ENCODE data around the gene NUDT1. TPM values are rescaled to one million over a fixed set of nuclear protein-coding genes. Genes with fewer than 3 reads are reported as not detected.

Gene NUDT1
- total and polyA plus RNA-seq, 12 donors: 2.5 to 17.3 (median 8.7) TPM

DNA sequence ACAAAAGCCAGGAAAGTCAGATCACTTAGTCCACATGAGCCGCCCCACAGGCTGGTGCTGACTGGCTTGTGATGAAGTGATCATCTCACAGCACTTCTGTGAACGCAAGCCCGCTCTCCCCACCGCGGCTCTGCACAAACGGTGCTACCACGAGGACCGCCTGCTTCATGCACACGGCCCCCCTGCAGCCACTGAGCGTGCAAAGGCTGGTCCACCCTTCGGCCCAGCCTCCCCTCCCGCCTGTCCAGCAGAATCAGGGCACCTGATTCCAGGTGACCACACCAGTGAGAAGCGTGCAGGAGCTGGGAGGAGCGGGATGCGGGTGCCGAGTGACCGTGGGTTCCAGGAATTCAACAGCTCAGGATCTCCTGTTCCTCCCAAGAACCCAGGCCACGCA, 41.4 kb upstream of the NUDT1 start:
- H3K27ac ChIP-seq: no peak overlapping the region
- WGBS, 4 donors: 96 to 97% (median 96%) methylated on average over 6 to 18 of the region's 18 CpGs
- no peaks in the 10 kb centered on the region for H3K27me3 ChIP-seq
- no peaks in the 10 kb centered on the region for H3K9me3 ChIP-seq (replicated peaks in 1 of 3)
- H3K4me1 ChIP-seq (replicated peaks in 1 of 2): no peaks in the 10 kb centered on the region
- peak in 1 of 7 donors; percentile 5 for DNase-seq
- TF ChIP-seq, protein P1, sequence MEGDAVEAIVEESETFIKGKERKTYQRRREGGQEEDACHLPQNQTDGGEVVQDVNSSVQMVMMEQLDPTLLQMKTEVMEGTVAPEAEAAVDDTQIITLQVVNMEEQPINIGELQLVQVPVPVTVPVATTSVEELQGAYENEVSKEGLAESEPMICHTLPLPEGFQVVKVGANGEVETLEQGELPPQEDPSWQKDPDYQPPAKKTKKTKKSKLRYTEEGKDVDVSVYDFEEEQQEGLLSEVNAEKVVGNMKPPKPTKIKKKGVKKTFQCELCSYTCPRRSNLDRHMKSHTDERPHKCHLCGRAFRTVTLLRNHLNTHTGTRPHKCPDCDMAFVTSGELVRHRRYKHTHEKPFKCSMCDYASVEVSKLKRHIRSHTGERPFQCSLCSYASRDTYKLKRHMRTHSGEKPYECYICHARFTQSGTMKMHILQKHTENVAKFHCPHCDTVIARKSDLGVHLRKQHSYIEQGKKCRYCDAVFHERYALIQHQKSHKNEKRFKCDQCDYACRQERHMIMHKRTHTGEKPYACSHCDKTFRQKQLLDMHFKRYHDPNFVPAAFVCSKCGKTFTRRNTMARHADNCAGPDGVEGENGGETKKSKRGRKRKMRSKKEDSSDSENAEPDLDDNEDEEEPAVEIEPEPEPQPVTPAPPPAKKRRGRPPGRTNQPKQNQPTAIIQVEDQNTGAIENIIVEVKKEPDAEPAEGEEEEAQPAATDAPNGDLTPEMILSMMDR (IDR thresholded peaks at IDR 0.05): no peak
- TF ChIP-seq POLR2A (IDR thresholded peaks at IDR 0.05): no peak
- peaks cover 0 to 10% of the 10 kb centered on the region in 2 donors for H3K36me3 ChIP-seq (replicated peaks in 1 of 2)
- intact Hi-C loops (cut with DNase I): loop anchor here in 1 of 2 donors (10.0 kb wide), 1 partner anchor 526 kb away; the partner anchor contains the start of gene ELFN1
- no peak overlapping the region for H3K4me3 ChIP-seq

DNA sequence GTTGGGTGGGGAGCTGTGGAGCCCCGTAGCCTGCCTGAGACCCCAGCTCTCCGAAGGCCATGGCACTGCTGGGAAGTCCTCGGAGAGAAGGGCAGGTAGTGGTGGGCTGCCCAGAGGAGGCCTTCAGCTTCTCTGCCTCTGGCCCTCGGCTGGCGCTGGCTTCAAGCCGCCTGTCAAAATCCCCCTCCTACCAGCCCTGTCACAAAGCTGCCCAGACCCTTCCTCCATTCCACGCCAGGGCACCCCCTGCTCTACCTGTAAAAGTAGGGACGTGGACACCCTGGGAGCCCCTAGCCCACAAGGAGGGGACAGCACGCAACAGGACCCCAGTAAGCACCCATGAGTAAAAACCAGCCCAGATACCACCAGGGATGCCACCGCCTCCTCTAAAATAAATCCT, 40.9 kb upstream of the NUDT1 start:
- Histone ChIP-seq H3K4me1 (replicated peaks in 1 of 2) (no peaks in the 10 kb centered on the region), H3K27me3 (no peaks in the 10 kb centered on the region), H3K4me3 (no peak overlapping the region), H3K36me3 (replicated peaks in 1 of 2) (peaks cover 0 to 10% of the 10 kb centered on the region in 2 donors), H3K9me3 (replicated peaks in 1 of 3) (no peaks in the 10 kb centered on the region), H3K27ac (no peak overlapping the region)
- 94 to 100% (median 97%) methylated on average over 4 to 10 of the region's 10 CpGs for WGBS, 4 donors
- DNase-seq: peak in 1 of 7 donors; percentile 3
- TF ChIP-seq, protein P1 (IDR thresholded peaks at IDR 0.05): no peak
- no peak for TF ChIP-seq POLR2A (IDR thresholded peaks at IDR 0.05)
- intact Hi-C loops (cut with DNase I): loop anchor here in 1 of 2 donors (10.0 kb wide), 1 partner anchor 526 kb away; the partner anchor contains the start of gene ELFN1

DNA sequence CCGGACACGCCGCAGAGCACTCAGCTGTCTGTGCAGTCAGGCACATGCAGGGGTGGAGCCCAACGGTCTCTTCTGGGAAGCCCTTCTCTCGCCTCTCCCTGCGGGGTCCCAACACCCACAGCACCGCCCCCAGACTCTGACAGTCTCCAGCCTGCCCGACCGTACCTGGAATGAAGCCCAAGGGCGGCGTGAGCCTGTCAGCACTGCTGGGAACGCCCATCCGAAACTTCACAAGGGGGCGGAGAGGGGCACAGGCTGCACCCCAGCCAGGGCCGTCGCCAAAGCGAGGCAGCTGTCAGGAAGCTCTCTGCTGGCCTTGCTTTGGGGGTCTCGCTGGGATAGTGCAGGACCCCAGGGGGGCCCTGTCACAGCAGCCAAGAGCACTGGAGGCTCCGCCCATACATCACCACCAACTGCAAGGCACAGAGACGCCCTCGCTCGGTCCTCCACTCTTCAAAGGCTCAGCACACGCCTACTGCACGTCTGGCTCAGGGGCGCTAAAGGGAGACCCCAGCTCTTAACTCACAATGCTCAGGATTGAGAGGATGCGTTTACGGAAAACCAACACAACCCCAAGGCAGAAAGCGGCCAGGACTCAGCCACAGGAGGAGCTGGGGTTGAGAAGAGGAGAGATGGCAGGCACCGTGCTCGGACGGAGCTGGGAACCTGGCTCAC, 40.2 kb upstream of the NUDT1 start:
- H3K27me3 ChIP-seq: no peaks in the 10 kb centered on the region
- no peak overlapping the region for H3K4me3 ChIP-seq
- no peaks in the 10 kb centered on the region for H3K9me3 ChIP-seq (replicated peaks in 1 of 3)
- H3K27ac ChIP-seq: no peak overlapping the region
- 85 to 92% (median 91%) methylated on average over 13 to 31 of the region's 31 CpGs for WGBS, 4 donors
- peak in 1 of 7 donors; percentile 5 for DNase-seq
- intact Hi-C loops (cut with DNase I): loop anchor here in 1 of 2 donors (10.0 kb wide), 1 partner anchor 527 kb away; the partner anchor contains the start of gene ELFN1
- TF ChIP-seq, protein P1 (IDR thresholded peaks at IDR 0.05): no peak
- no peak for TF ChIP-seq POLR2A (IDR thresholded peaks at IDR 0.05)
- peaks cover 0 to 10% of the 10 kb centered on the region in 2 donors for H3K36me3 ChIP-seq (replicated peaks in 1 of 2)
- H3K4me1 ChIP-seq (replicated peaks in 1 of 2): no peaks in the 10 kb centered on the region

DNA sequence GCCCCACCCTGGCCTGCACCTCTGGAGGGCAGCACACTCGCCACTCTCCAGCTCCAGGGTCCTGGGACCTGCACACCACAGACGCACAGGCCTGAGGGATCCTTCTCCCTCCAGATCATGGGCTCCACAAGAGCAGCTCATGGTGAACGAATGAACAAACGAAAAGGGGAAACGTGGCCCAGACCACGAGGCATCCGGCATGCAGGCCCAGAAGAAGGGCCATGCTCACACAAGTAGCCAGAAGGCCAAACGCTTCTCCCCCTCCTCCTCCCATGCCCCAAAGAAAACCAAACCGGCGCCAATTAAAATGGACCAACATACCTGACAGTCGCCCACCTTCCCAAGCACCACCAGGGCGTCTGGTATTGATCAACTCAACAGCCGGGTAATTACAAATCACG, 39.7 kb upstream of the NUDT1 start:
- Histone ChIP-seq H3K27me3 (no peaks in the 10 kb centered on the region), H3K27ac (no peak overlapping the region), H3K9me3 (replicated peaks in 1 of 3) (no peaks in the 10 kb centered on the region), H3K4me1 (replicated peaks in 1 of 2) (no peaks in the 10 kb centered on the region), H3K36me3 (replicated peaks in 1 of 2) (peaks cover 0 to 10% of the 10 kb centered on the region in 2 donors), H3K4me3 (no peak overlapping the region)
- intact Hi-C loops (cut with DNase I): loop anchor here in 1 of 2 donors (10.0 kb wide), 1 partner anchor 528 kb away; the partner anchor contains the start of gene ELFN1
- DNase-seq: peak in 2 of 7 donors; percentile 3 to 4
- 84 to 91% (median 90%) methylated on average over 14 of the region's 14 CpGs for WGBS, 4 donors
- no peak for TF ChIP-seq POLR2A (IDR thresholded peaks at IDR 0.05)
- TF ChIP-seq, protein P1 (IDR thresholded peaks at IDR 0.05): no peak
